ENCODE measurements around the gene OARD1.

GRCh38 chr6:41063884-41064285, 8.3 kb downstream of the OARD1 start:
- TF ChIP-seq SUZ12 (IDR thresholded peaks at IDR 0.05; ENCODE audit: extremely low read depth, insufficient read depth, insufficient read length) (no peak), ZNF274 (IDR thresholded peaks at IDR 0.05; ENCODE audit: low read depth, low read length) (no peak)
